Measurements from ENCODE around the gene GZF1.

The GZF1 gene

GRCh38 chr20:23407781-23408464 lies 45.9 kb downstream of the GZF1 start:
- DNase-seq (ENCODE audit: low spot score) = no peak

- no peak for DNase-seq (ENCODE audit: low spot score)
Measured at GRCh38 chr20:23408957-23409356, 47.0 kb downstream of the GZF1 start.

GRCh38 chr20:23409800-23410199 lies 47.8 kb downstream of the GZF1 start:
- no peak for DNase-seq (ENCODE audit: low spot score)

GRCh38 chr20:23410916-23411695 lies 49.1 kb downstream of the GZF1 start:
- DNase-seq (ENCODE audit: low spot score) = no peak

GRCh38 chr20:23412026-23412425 lies 50.0 kb downstream of the GZF1 start:
- DNase-seq (ENCODE audit: low spot score) = peak; percentile 30

- DNase-seq (ENCODE audit: low spot score) = no peak
Measured at GRCh38 chr20:23413862-23414422, 52.0 kb downstream of the GZF1 start.

- DNase-seq (ENCODE audit: low spot score) = no peak
Measured at GRCh38 chr20:23414526-23415188, 52.7 kb downstream of the GZF1 start.

- DNase-seq (ENCODE audit: low spot score) = no peak
Measured at GRCh38 chr20:23415555-23415954, 53.6 kb downstream of the GZF1 start.

- no peak for DNase-seq (ENCODE audit: low spot score)
Measured at GRCh38 chr20:23415959-23416583, 54.1 kb downstream of the GZF1 start.

- DNase-seq (ENCODE audit: low spot score) = no peak
Measured at GRCh38 chr20:23417861-23418260, 55.9 kb downstream of the GZF1 start.

GRCh38 chr20:23419657-23419994 lies 57.6 kb downstream of the GZF1 start:
- DNase-seq (ENCODE audit: low spot score) = no peak

- DNase-seq (ENCODE audit: low spot score) = peak; percentile 34
Measured at GRCh38 chr20:23419995-23420901, 58.3 kb downstream of the GZF1 start.

GRCh38 chr20:23420943-23421931 lies 59.3 kb downstream of the GZF1 start, which contains the start of gene NAPB:
Gene NAPB (minus strand): TSS chr20:23421488. CDS start chr20:23421402, 86 bp downstream.
- peak; percentile 96 for DNase-seq (ENCODE audit: low spot score)
